GM19324 (cell line): ENCODE measurements around the gene TXNRD2.

Experiments
- ATAC-seq: cut with Tn5 transposase; IDR thresholded peaks from one replicate; pipeline ENCODE4 v1.9.1; 2021; ENCODE audit warnings: mild to moderate bottlenecking, moderate library complexity; ENCODE audit not compliant: unreplicated experiment, low FRiP score

Gene TXNRD2

DNA sequence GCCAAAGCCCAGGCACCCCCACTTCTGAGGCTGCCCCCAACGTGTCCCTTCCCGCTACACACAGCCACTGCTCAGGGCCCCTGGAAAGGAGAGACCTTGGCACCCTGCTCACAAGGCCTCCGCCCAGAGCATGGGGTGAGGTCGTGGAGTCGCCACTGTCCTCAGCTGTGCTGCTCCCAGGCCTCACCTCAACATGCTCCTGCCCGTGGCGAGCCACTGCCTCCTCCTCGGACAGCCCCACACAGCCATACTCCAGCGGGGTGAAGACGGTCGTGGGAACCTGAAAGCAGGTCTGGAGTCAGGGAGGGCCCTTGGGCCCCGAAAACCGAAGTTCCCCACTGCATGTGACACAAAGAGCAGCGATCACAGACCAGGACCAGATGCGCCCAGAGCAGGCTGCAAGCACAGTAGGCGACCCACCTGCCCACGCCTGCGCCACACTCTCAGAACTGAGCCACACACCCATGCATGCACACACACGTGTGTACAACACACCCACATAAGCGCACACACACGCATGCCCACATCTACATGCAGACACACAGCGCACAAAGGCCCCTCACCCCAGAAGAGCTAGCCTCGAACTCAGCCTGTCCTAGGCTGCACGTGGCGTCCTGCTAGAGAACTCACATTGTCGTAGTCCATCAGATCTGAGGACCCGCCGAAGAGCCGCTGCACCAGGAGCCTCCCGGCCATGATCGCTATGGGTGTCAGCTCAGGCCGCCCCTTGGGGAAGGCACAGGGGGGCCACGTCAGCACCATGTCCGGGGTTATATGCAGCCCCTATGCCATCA is 61.4 kb downstream of the TXNRD2 start:
- no peak for ATAC-seq

DNA sequence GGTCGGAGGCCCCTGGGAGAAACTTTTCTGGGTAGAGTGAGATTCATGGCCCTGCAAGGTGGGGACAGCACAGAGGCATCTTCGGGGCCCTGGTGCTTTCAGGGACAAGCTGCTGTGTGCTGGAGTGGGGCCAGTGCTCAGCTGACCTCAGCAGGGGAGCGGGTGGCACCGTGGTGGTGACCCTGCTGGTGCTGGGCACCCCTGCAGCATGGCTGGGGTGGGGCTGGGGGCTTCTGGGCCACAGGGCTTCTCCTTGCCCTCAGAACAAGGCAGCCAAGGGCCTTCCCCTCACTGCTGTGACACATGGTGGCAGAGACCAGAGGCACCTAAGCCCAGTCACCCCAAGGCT is 62.0 kb downstream of the TXNRD2 start:
- no peak for ATAC-seq

DNA sequence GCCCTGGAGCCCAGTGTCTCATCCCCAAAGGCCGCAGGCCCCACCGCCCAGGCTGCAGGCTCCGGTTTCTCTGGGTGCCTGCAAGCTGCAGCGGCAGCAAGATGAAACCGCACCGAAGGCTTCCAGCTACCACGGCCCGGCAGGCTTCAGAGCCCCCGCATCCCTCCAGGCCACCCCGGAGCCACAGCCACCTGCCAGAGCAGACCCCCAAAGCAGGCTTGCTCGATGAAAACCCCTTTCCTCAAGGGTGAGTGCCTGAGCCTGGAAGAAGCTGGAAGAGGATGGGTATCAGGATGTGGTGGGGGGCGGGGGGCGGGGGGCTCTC is 62.4 kb downstream of the TXNRD2 start:
- ATAC-seq = no peak

DNA sequence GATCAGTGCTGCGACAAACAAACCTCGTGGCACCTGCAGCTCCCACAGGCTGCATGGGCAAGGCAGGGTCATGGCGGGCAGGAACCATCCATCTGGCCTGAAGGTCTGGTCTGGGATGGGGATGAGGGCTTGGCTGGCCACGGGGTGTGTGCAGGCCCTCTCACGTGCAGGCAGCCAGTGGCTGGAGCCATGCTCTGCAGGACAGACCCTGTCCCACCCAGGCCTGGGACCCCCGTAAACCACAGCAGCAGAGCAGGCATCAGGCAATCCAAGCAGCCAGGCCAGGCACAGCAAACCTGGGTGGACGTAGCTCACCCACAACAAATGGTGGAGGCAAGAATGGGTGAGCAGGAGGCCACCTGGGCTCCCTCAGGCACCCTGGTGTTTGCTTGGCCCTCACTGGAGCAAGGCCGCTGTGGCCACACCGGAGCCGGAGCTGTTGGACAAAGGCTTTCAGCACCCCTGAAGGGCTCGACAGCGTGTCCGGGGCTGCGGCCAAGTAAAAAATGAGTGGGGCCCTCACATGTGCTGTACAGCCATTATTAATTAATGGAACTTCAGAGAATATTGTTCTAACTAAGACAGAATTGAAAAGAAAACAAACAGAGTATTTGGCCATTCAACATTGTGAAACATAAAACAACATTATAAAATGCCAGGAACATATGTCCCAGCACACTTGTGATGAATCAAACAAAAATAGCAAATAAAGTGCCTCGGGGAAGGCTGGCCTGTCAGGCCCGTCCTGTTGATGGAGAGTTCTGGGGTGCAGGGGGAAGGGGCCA is 63.0 kb downstream of the TXNRD2 start:
- no peak for ATAC-seq

DNA sequence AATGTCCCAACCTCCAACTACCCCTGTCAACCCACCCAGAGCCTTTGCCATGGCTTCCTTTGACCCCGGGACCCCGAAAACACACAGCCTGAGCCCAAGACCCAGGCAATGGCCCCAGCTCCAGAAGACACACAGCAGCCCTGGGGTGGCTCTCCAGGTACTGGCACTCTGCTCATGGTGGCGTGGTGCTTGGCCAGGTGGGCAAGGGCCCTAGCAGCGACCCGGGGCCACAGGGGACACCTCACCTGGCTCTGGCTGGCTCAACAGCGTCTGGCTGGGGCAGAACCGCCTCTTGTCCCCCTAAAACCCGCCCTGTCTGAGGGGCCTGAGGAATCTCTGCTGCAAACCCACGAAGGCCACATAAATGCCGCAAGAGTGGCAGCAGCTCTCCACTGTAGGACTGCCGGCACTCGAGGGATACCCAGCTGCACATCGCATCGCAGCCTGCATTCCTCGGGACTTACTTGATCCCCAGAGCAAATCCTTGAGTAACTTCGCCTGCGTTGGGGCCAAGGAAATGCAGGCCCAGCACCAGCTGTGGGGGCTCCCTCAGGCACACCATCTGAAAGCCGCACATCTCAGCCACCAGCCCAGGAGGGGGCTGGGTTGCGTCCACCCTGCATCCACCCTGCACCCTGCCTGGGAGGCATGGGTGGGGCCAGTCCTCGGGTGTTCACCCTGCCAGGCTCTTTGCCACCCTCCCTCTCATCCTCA is 63.8 kb downstream of the TXNRD2 start:
- no peak for ATAC-seq

DNA sequence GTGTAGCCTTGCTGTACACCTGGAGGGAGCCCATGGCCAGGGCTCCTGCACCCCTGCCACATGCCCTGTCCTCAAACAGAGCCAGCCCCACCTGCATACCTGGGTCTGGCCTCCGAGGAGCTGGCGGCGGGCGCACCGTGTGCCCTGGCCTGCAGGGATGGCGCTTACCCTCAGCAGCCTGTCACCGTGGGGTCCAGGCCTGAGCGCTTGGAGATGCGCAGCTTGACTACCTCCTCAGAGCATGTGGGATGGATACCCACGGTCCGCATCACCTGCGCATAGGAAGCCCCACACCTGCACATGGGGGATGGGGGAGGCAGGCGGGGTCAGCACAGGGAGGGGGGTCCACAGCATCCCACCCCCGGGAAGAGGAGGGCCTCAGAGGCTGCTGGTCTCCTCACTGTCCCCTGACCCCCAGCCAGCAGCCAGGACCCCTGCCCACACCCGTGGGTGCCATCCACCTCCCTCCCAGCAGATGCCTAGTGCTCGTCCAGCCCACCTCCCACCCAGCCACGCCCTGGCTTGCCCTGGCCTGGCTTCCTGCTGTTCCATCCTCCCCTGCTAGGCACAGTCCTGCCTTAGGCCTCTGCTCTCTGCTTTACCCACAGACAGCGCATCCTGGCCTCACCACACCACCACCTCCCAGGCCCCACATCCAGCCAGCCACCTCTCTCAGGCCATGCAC is 64.5 kb downstream of the TXNRD2 start:
- no peak for ATAC-seq

DNA sequence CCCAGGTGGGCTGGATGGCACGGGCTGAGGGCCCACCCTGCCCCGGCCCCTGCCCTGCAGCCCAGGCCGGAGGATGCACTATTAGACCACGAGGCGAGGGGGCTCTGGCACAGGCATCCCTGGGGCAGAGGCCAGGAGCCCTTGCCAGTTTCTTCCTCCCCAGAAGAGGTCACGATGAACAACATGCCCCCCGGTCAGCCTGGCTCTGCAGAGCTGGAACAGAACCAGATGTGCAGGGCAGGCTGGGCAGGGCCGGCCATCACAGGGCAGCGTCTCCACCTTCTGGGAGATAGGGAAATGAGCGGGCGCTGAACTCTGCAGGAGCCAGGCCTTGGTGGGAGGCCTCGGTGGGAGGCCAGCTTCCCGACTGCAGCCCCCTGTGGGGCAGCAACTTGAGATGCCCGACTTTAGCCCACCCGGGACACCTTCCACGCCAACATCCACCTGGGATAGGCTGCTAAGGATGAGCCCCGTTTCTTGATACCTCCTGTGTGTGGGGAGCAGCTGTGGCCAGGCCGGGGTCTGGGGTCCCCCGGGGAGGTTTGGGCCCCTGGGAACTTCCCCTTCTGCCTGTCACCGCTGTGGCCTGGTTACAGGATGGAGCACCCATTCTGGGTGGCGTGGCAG is 65.2 kb downstream of the TXNRD2 start:
- ATAC-seq = no peak

DNA sequence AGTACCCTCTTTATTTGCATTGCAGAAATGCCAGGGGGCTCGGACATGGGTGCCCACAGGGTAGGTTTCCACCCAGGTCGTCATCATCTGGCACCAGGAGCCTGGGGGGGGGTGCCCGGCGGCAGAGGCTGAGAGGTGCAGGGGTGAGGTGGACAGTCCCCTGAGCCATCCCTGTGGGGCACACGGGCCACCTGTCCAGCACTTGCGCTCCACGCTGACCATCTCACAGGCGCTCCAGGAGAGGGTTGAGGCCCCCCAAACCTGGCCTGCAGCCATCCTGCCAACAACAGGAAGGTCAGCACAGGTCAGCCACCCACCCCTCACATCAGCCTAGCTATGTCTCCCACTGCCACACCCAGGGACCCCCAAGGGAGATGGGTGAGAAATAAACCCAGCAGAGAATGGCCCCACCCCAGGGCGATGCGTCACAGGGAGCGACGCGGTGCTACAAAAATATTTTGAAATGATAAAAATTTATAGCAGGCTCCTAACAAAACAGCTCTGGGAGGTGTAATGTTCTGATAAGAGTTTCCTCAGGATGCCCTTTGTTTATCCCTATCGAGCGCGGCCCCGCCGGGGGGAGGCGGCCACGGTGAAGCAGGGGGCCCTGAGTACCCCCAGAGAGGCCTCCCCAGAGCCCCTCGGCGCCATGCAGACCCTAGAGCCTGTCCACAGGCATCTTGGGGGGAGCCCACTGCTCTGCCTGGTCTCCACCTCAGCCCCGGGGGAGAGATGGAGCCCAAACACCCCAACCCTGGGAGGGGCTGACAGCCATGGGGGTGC is 65.9 kb downstream of the TXNRD2 start:
- ATAC-seq = no peak

DNA sequence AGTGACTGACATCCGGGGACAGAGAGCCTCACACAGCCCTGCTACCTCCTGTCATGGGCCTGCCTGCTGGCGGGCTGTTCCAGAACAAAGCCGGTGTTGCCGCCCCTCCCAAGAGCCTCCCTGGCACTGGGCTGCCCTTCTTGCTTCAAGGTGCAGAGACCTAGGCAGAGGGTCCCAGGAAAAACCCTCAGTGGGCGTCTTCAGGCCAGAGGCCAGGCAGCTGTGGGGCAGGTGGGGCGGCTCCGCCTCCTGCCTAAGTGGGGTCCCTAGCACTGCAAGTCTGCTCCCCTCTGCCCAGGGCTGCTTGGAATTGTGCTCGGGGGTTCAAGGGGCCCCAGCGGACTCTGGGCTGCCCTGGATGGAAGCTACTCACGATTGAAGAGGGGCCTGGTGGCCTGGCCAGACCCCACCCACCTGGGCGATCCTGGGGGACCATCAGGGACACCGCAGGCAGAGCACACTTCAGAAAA is 66.5 kb downstream of the TXNRD2 start:
- no peak for ATAC-seq

DNA sequence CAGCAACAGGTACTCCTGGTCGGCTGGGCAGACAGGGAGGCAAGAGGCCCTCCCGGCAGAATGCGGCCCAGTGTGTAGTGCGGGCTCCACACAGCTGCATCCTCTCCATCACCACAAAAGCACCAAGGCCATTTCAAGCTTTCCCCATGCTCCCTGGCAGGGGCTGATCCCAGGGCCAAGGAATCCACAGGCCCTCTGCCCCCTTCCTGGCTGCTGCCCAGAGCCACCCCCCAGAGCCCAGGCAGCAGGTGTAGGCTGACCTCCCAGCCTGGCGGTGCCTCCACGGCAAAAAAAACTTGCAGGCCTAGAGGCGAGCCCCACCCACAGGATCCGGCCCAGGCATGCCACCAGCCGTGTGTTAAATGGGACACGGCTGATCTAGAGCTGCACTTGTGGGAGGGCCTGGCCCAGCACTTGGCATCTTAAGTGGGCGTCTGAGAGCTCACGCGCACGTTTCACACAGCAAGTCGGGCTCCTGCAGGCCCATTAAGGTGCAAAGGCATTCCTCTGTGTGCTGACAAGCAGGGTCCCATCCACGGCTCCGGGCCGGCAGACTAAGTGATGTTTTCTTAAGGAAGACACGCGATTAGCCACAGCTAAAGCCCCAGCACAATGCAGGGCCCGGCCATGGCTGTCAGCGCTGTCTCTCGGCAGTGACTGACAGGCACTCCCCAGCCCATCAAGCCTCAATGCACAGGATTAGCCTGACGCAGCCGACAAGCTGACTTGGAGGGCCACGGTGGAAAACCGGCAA is 67.1 kb downstream of the TXNRD2 start:
- ATAC-seq = no peak

DNA sequence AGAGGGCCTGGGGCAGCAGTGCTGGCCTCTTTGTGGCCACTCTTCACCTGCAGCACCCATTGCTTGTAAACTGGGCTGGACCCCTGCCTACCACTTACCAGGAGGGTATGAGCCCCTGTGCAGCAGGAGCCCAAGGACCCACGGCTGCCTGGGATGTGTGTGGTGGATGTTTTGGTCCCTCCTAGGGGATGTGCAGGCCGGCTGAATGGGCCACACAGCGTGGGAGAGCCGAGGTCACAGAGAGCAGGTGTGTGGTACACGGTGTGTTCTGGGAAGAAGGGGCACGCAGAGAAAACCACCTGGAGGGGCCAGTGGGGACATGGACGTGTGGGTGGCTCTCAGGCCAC is 67.7 kb downstream of the TXNRD2 start:
- no peak for ATAC-seq

DNA sequence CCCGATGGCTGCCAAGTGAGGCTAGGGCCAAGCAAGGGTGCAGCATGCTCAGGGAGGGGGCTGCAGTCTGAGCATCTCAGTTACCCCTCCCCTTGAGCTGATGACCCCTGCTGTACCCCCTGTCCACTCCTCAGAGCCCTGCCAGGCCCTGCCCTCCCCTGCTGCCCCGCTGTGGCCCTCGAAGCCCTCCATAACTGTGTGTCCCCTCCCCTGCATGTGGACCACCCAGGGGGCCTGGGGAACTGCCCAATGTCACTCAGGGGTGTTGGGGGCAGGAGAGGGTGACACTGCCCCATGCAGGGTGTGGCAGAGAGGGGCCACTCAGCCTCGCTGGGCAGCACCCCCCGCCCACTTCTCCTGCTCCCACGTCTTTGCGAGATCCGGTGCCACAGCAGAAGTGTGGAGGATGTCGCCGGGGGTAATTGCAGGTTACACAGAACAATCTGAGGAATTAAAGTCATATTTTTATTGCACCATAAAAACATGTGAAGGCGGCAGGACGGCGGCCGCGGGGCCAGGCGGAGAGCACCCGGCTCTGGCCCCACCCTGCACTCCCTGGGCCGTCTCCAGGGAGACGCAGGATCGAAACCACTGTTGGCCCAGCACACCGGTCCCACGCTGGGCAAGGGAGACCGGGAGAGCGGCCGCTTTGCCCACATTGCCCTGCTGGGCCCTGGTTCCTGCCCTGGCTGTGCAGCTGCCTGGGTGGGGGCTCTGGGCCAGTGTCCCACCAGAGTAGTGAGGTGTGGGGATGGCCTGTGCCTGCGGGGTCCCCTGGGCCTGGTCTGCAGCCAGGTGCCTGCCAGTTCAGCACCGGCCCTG is 68.3 kb downstream of the TXNRD2 start:
- ATAC-seq = no peak

DNA sequence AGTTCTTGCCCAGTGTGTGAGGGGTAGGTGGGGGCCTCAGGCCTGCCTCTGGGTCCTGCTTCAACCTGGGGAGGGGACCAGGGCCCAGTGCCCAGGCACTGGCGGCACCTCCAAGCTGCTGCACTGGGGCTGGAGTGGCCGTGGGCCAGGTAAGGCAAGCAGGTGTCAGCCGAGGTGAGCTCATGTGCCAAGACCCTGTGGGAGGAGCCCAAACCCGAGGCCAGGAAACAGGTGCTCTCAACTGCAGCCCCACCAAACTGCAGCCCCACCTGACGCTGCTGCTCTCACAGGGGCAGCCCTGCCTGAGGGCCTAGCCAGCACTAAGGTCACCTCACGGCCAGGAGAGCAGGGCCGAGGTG is 68.9 kb downstream of the TXNRD2 start:
- no peak for ATAC-seq

DNA sequence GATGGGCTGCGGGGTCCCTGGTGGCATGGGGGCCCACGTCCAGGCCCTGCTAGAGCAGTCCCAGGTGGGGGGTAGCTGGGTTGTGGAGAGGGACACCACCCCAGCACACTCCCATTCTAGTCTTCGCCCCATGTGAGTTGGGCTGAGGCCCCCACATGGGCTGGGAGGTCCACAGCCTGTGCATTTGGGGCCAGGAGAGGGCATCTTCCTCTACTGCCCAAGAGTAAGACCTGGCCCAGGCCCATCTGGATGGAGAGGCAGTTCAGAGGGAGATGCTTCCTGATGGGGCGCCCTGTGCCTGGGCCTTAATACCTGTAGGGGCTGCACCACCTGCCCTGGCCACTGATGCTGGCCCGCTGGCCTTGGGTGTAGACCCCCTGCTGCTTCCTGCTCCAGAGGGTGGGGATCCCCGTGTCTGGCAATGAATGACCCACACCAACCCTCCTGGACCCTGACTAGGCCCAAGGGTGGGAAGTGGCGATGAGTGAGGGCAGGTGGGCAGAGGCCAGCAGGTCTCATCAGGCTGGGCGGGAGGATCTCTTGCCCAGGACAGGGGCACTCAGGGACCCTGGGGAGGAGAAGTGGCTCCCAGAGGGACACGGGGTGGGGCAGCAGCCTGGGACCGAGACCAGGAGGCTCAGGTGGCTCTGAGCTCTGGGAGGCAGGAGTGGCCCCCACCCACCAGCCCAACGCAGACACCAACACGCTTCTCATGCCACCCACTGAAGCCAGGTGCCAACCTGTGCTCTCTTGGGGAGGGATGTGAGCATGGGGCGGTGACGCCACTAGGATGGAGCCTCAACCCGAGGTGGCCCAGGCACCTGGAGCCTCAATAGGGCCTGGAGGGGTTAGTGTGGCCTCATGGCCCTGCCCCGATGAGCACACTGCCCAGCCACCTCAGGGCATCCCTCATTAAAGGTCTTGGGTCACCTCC is 69.5 kb downstream of the TXNRD2 start:
- ATAC-seq = no peak

DNA sequence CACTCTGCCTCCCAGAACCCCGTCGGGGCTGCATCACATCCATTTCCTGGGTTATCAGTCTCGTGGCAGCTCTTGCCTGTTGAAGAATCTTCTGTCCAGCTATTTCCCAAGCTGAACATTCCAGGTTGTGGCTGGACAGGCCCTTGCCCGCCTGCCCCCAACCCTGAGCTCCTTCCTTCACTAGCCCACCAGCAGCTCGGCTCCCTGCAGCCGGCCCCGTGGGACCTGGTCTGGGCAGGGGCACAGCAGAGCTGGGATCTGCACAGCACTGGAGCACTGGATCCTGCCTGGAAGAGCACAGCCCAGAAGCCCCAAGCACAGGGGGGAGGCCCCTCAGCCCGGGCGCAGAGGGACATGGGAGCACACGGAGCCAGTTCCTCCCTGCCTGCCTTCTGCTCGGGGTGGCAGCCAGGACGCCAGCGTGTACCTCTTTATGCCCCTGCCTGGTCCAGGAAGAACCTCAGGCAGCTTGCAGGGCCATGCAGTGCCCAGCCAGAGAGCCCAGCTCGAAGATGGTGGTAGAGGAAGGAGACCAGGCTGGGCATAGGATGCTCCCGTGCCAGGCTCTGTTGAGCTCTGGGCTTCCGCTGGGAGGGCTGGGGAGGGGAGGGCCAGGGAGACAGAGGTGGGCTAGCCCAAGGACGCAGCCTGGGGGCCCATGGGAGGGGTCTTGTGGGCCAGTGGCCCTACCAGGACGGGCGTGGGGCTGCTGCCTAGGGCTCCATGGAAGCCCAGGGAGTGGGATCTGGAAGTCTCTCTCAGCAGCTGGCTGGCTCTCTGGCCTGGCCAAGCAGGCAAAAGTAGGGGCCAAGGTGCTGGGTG is 70.4 kb downstream of the TXNRD2 start:
- no peak for ATAC-seq
